H1 (cell line): Measurements from ENCODE around the gene ZNF808. TPM values are rescaled to one million over a fixed set of nuclear protein-coding genes. Genes with fewer than 3 reads are reported as not detected.

Source experiments
- CHD7 ChIP-seq: fragments of 300-600 bp; sonication (generic); IDR thresholded peaks from 2 replicates; pipeline ENCODE4 v1.7.1; 2012; ENCODE audit warnings: low read length, moderate library complexity, mild to moderate bottlenecking, inconsistent platforms; ENCODE audit not compliant: insufficient replicate concordance
- GABPA ChIP-seq: IDR thresholded peaks from 2 replicates; pipeline ENCODE4 v1.6.1; 2011; ENCODE audit warnings: mild to moderate bottlenecking, low read length, moderate library complexity, borderline replicate concordance; ENCODE audit not compliant: insufficient read depth
- POLR2A ChIP-seq, 2 experiments: IDR thresholded peaks; 1 replicate in 1 of 2; 2 replicates in 1 of 2; pipeline ENCODE4 v1.6.1; 2011; ENCODE audit warnings: low read depth in 2 of 2, low read length in 2 of 2, mild to moderate bottlenecking in 2 of 2; ENCODE audit errors: control extremely low read depth in 1 of 2
- polyA plus RNA-seq, 7 experiments: library from polyadenylated mRNA; depleted of rRNA in 3 of 7; stranded (reverse) in 5 of 7; unstranded in 2 of 7; fragments of >200 nt in 5 of 7; fragments of 200-250 nt in 2 of 7; gene quantifications; 1 replicate in 5 of 7; 2 replicates in 1 of 7; 4 replicates in 1 of 7; pipeline versions ENCODE4 v1.2.1 to v1.2.3, GENCODE V29; 2011 to 2013; ENCODE audit warnings: missing spikeins in 2 of 7, mixed read lengths in 2 of 7
- total RNA-seq: library from RNA; stranded (reverse); fragmentation: NEBNext Ultra II Directional; extraction: Animal tissue kit (Norgen Biotek cat#: 25700); gene quantifications from 2 replicates; pipeline ENCODE4 v1.2.1, GENCODE V29; 2021

ZNF808 gene
- total and polyA plus RNA-seq, 2 of the 8 experiments (the other 6 are each of a cell fraction or from before 2014, with no cell fraction given) = 3.9 to 25.9 TPM

GRCh38 chr19:52585604-52586003 is 58.1 kb downstream of the ZNF808 start (continued):
- TF ChIP-seq CHD7 = no peak
- TF ChIP-seq POLR2A (IDR thresholded peaks at IDR 0.05; ENCODE audit: control extremely low read depth in 1 of 2, low read depth in 2 of 2, low read length in 2 of 2) = no peak
- no peak for TF ChIP-seq GABPA
